PC-9 (cell line): Measurements from ENCODE around the gene CPLANE1.
"Not testable (repeated sequence)": the region's sequence is repeated elsewhere in the genome, so short reads cannot be mapped to it uniquely, and the experiment has no call there.

ENCODE experiments used
- CTCF ChIP-seq: fragments of 200-600 bp; sonication (generic); conservative IDR thresholded peaks from 2 replicates; pipeline ENCODE4 v1.6.1; 2017; ENCODE audit warnings: mixed run types, antibody characterized with exemption, mild to moderate bottlenecking, moderate library complexity
- EZH2 ChIP-seq: fragments of 200-600 bp; sonication (generic); IDR thresholded peaks from 2 replicates; pipeline ENCODE4 v1.8.0; 2017; ENCODE audit warnings: antibody characterized with exemption, low read depth

DNA sequence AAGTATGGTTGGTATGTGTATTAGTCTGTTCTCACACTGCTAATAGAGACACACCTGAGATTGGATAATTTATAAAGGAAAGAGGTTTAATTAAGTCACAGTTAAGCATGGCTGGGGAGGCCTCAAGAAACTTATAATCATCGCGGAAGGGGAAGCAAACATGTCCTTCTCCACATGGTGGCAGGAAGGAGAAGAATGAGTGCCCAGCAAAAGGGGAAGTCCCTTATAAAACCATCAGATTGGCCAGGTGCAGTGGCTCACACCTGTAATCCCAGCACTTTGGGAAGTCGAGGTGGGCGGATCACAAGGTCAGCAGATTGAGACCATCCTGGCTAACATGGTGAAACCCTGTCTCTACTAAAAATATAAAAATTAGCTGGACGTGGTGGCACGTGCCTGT, 113.9 kb downstream of the CPLANE1 start:
- not testable (repeated sequence) for TF ChIP-seq CTCF, EZH2
